ENCODE data around the gene CELSR1. TPM values are rescaled to one million over a fixed set of nuclear protein-coding genes. Genes with fewer than 3 reads are reported as not detected.

CELSR1 gene
- polyA plus RNA-seq (2013): 28.5 and 29.5 TPM in 2 replicates

DNA sequence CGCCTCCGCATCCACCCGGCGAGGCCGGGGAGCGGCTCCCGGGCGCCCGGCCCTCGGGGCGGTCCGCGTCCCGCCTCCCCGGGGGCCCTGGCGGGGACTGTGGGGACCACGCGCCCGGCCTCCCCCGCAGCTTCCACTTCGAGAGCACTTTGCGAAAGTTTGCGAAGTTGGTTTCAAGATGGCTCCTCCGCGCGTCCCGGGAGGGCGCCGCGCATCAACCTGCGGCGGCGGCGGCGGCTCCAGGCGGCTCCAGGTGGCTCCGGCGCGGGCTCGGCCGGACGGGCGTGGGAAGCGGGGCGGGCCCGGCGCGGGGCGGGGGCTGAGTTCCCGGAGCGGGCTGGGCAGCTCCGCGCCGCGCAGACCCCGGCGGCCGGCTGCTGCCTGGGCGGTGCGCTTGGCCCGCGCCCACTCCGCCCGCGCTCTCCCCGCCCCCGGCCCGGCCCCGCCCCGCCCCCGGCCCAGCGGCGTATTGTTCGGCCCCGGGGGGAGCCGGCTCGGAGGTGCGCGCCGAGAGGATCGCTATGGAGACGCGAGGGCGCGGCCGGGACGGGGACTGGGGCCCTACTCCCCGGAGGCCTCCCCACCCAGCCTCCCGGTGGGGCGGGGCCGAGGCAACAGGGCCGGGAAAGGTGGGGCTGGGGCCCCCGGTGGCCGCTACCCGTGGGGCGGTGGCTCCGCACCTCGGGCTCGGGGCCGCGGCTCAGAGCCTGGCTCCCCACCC, at the start of gene CELSR1:
TSS of gene CELSR1 (minus strand) at position 396 of the 721 bp plus-strand sequence. CDS start 450 bp downstream, outside the sequence.
- H3K79me2 ChIP-seq (ENCODE audit: control insufficient read depth, insufficient read depth, low read length, poor library complexity): no peaks in the 10 kb centered on the region
- H3K4me1 ChIP-seq (ENCODE audit: control insufficient read depth in 1 of 2, insufficient read depth in 2 of 2, low read length in 2 of 2): peaks cover 8 to 28% of the 10 kb centered on the region in 2 experiments
- peak within 1 kb of the TSS; percentile 88 for H4K91ac ChIP-seq (ENCODE audit: low read depth, low read length)
- no peak within 1 kb of the TSS for H2BK12ac ChIP-seq (ENCODE audit: low read length)
- peak; percentile 26 to 62 for DNase-seq
- H3K27ac ChIP-seq (ENCODE audit: low read depth, low read length): peak within 1 kb of the TSS; percentile 18
- peak within 1 kb of the TSS; percentile 37 for H2AFZ ChIP-seq (ENCODE audit: insufficient read depth, low read length, poor library complexity)
- H2AK5ac ChIP-seq (ENCODE audit: low read length): no peak within 1 kb of the TSS
- H3K4me2 ChIP-seq (ENCODE audit: low read length): peak within 1 kb of the TSS; percentile 81
- no peak within 1 kb of the TSS for H4K12ac ChIP-seq (ENCODE audit: low read depth, low read length)
- H3K27me3 ChIP-seq (ENCODE audit: insufficient read depth, low read length): peaks cover 15% of the 10 kb centered on the region
- no CpG with 5 or more reads among the region's 101 CpGs for WGBS (ENCODE audit: extremely low coverage, insufficient coverage, insufficient read length)
- H4K8ac ChIP-seq (ENCODE audit: low read depth, low read length): peak within 1 kb of the TSS; percentile 46
- no peak within 1 kb of the TSS for H3K9ac ChIP-seq (ENCODE audit: low read length)
- peak within 1 kb of the TSS; percentile 72 for H3K4me3 ChIP-seq (ENCODE audit: low read depth, low read length)
- H3K4ac ChIP-seq (ENCODE audit: low read depth, low read length): peak within 1 kb of the TSS; percentile 36
- H2BK5ac ChIP-seq (ENCODE audit: low read depth, low read length, poor library complexity): peak within 1 kb of the TSS; percentile 38
- peaks cover 6% of the 10 kb centered on the region for H3K79me1 ChIP-seq (ENCODE audit: low read length)
- peak within 1 kb of the TSS; percentile 67 for H3K18ac ChIP-seq (ENCODE audit: low read length)
- H3K14ac ChIP-seq (ENCODE audit: low read length): peak within 1 kb of the TSS; percentile 34
- H3K9me3 ChIP-seq (ENCODE audit: insufficient read depth, low read depth, low read length): peaks cover 31% of the 10 kb centered on the region
- H3K23ac ChIP-seq (ENCODE audit: low read length): no peak within 1 kb of the TSS
- peaks cover 19 to 31% of the 10 kb centered on the region in 2 experiments for H3K36me3 ChIP-seq (ENCODE audit: control insufficient read depth in 1 of 2, insufficient read depth in 2 of 2, low read length in 2 of 2)
- H2BK120ac ChIP-seq (ENCODE audit: insufficient read depth, low read length, poor library complexity): peak within 1 kb of the TSS; percentile 44

- H3K18ac ChIP-seq (ENCODE audit: low read length): no peak overlapping the region
- H3K27ac ChIP-seq (ENCODE audit: low read depth, low read length): no peak overlapping the region
- H3K4me1 ChIP-seq (ENCODE audit: control insufficient read depth in 1 of 2, insufficient read depth in 2 of 2, low read length in 2 of 2): no peaks in the 10 kb centered on the region
- no CpG with 5 or more reads among the region's 9 CpGs for WGBS (ENCODE audit: extremely low coverage, insufficient coverage, insufficient read length)
- H3K79me1 ChIP-seq (ENCODE audit: low read length): no peaks in the 10 kb centered on the region
- no peak overlapping the region for H3K23ac ChIP-seq (ENCODE audit: low read length)
- H3K14ac ChIP-seq (ENCODE audit: low read length): no peak overlapping the region
- DNase-seq: no peak
- H2AFZ ChIP-seq (ENCODE audit: insufficient read depth, low read length, poor library complexity): no peak overlapping the region
- H3K36me3 ChIP-seq (ENCODE audit: control insufficient read depth in 1 of 2, insufficient read depth in 2 of 2, low read length in 2 of 2): no peaks in the 10 kb centered on the region
- H4K12ac ChIP-seq (ENCODE audit: low read depth, low read length): no peak overlapping the region
- no peak overlapping the region for H3K4me2 ChIP-seq (ENCODE audit: low read length)
- H2AK5ac ChIP-seq (ENCODE audit: low read length): no peak overlapping the region
- H4K91ac ChIP-seq (ENCODE audit: low read depth, low read length): no peak overlapping the region
- H3K27me3 ChIP-seq (ENCODE audit: insufficient read depth, low read length): no peaks in the 10 kb centered on the region
- H3K9ac ChIP-seq (ENCODE audit: low read length): no peak overlapping the region
- H2BK5ac ChIP-seq (ENCODE audit: low read depth, low read length, poor library complexity): no peak overlapping the region
- no peak overlapping the region for H3K4me3 ChIP-seq (ENCODE audit: low read depth, low read length)
- no peak overlapping the region for H3K4ac ChIP-seq (ENCODE audit: low read depth, low read length)
- H3K79me2 ChIP-seq (ENCODE audit: control insufficient read depth, insufficient read depth, low read length, poor library complexity): no peaks in the 10 kb centered on the region
- no peak overlapping the region for H4K8ac ChIP-seq (ENCODE audit: low read depth, low read length)
- peaks cover 9% of the 10 kb centered on the region for H3K9me3 ChIP-seq (ENCODE audit: insufficient read depth, low read depth, low read length)
- no peak overlapping the region for H2BK120ac ChIP-seq (ENCODE audit: insufficient read depth, low read length, poor library complexity)
- no peak overlapping the region for H2BK12ac ChIP-seq (ENCODE audit: low read length)
Observed at GRCh38 chr22:46587061-46587460, 49.6 kb upstream of the CELSR1 start.

- Histone ChIP-seq H3K4ac (ENCODE audit: low read depth, low read length) (no peak overlapping the region), H3K18ac (ENCODE audit: low read length) (no peak overlapping the region), H3K27ac (ENCODE audit: low read depth, low read length) (no peak overlapping the region), H3K9me3 (ENCODE audit: insufficient read depth, low read depth, low read length) (peaks cover 9% of the 10 kb centered on the region), H3K36me3 (ENCODE audit: control insufficient read depth in 1 of 2, insufficient read depth in 2 of 2, low read length in 2 of 2) (no peaks in the 10 kb centered on the region), H3K14ac (ENCODE audit: low read length) (no peak overlapping the region), H2BK120ac (ENCODE audit: insufficient read depth, low read length, poor library complexity) (no peak overlapping the region), H2BK5ac (ENCODE audit: low read depth, low read length, poor library complexity) (no peak overlapping the region), H3K27me3 (ENCODE audit: insufficient read depth, low read length) (no peaks in the 10 kb centered on the region), H3K79me1 (ENCODE audit: low read length) (no peaks in the 10 kb centered on the region), H3K4me1 (ENCODE audit: control insufficient read depth in 1 of 2, insufficient read depth in 2 of 2, low read length in 2 of 2) (no peaks in the 10 kb centered on the region), H3K9ac (ENCODE audit: low read length) (no peak overlapping the region), H2AFZ (ENCODE audit: insufficient read depth, low read length, poor library complexity) (no peak overlapping the region), H4K91ac (ENCODE audit: low read depth, low read length) (no peak overlapping the region), H3K79me2 (ENCODE audit: control insufficient read depth, insufficient read depth, low read length, poor library complexity) (peaks cover 3% of the 10 kb centered on the region), H3K4me2 (ENCODE audit: low read length) (no peak overlapping the region), H2AK5ac (ENCODE audit: low read length) (no peak overlapping the region), H4K12ac (ENCODE audit: low read depth, low read length) (no peak overlapping the region), H3K4me3 (ENCODE audit: low read depth, low read length) (no peak overlapping the region), H4K8ac (ENCODE audit: low read depth, low read length) (no peak overlapping the region), H2BK12ac (ENCODE audit: low read length) (no peak overlapping the region), H3K23ac (ENCODE audit: low read length) (no peak overlapping the region)
- no CpG with 5 or more reads among the region's 12 CpGs for WGBS (ENCODE audit: extremely low coverage, insufficient coverage, insufficient read length)
- no peak for DNase-seq
Observed at GRCh38 chr22:46586531-46587011, 49.2 kb upstream of the CELSR1 start.

- no peak overlapping the region for H3K4me2 ChIP-seq (ENCODE audit: low read length)
- no peak overlapping the region for H2BK12ac ChIP-seq (ENCODE audit: low read length)
- H3K14ac ChIP-seq (ENCODE audit: low read length): no peak overlapping the region
- H4K91ac ChIP-seq (ENCODE audit: low read depth, low read length): no peak overlapping the region
- no peak overlapping the region for H3K27ac ChIP-seq (ENCODE audit: low read depth, low read length)
- no peaks in the 10 kb centered on the region for H3K36me3 ChIP-seq (ENCODE audit: control insufficient read depth in 1 of 2, insufficient read depth in 2 of 2, low read length in 2 of 2)
- H2AFZ ChIP-seq (ENCODE audit: insufficient read depth, low read length, poor library complexity): no peak overlapping the region
- peaks cover 9% of the 10 kb centered on the region for H3K9me3 ChIP-seq (ENCODE audit: insufficient read depth, low read depth, low read length)
- H3K79me2 ChIP-seq (ENCODE audit: control insufficient read depth, insufficient read depth, low read length, poor library complexity): peaks cover 3% of the 10 kb centered on the region
- no peak overlapping the region for H3K18ac ChIP-seq (ENCODE audit: low read length)
- WGBS (ENCODE audit: extremely low coverage, insufficient coverage, insufficient read length): no CpG with 5 or more reads among the region's 12 CpGs
- DNase-seq: no peak
- H3K4me1 ChIP-seq (ENCODE audit: control insufficient read depth in 1 of 2, insufficient read depth in 2 of 2, low read length in 2 of 2): no peaks in the 10 kb centered on the region
- H3K4me3 ChIP-seq (ENCODE audit: low read depth, low read length): no peak overlapping the region
- no peak overlapping the region for H3K23ac ChIP-seq (ENCODE audit: low read length)
- H4K8ac ChIP-seq (ENCODE audit: low read depth, low read length): no peak overlapping the region
- no peak overlapping the region for H3K4ac ChIP-seq (ENCODE audit: low read depth, low read length)
- no peak overlapping the region for H2BK120ac ChIP-seq (ENCODE audit: insufficient read depth, low read length, poor library complexity)
- no peaks in the 10 kb centered on the region for H3K27me3 ChIP-seq (ENCODE audit: insufficient read depth, low read length)
- H3K79me1 ChIP-seq (ENCODE audit: low read length): no peaks in the 10 kb centered on the region
- no peak overlapping the region for H2BK5ac ChIP-seq (ENCODE audit: low read depth, low read length, poor library complexity)
- H3K9ac ChIP-seq (ENCODE audit: low read length): no peak overlapping the region
- H2AK5ac ChIP-seq (ENCODE audit: low read length): no peak overlapping the region
- H4K12ac ChIP-seq (ENCODE audit: low read depth, low read length): no peak overlapping the region
Observed at GRCh38 chr22:46586123-46586519, 48.7 kb upstream of the CELSR1 start.

All from trophoblast cell (in vitro differentiated cells and primary cell).